ENCODE measurements around the gene PDZK1IP1.
"Not testable (repeated sequence)": the region's sequence is repeated elsewhere in the genome, so short reads cannot be mapped to it uniquely, and the experiment has no call there.

The PDZK1IP1 gene

DNA sequence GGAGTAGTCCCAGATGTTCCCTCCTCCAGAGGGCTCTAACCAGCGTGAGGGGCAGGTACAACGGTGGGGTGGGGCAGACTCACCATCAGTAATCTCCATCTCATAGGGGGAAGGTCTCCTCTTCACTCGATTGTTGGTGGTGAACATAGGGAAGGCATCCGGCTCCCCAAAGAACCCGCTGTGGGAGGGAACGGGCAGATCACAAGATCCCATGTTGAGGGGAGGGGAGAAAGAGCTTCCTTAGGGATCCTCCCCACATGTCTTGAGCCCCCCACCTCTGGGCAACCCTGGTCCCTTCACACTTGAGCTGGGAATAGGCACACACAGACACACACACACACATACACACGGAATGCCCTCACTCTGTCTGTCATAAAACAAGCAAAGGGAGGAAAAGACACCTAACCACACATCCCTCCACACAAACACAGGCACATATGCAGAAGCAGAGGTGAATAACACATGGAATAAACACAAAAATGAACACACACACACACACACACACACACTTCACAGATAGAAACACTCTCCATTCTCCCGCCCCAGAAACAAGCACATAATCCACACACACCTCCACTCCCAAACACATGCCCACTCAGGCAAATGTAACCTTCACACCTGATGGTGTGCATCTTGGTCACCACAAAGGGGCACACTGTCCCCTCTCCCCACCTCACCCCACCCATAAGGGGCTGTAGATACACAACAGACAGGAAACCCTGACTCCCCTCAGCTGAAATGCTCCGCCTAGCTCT lies 34.3 kb upstream of the PDZK1IP1 start:
- no peak for DNase-seq (ENCODE audit: low spot score)

DNA sequence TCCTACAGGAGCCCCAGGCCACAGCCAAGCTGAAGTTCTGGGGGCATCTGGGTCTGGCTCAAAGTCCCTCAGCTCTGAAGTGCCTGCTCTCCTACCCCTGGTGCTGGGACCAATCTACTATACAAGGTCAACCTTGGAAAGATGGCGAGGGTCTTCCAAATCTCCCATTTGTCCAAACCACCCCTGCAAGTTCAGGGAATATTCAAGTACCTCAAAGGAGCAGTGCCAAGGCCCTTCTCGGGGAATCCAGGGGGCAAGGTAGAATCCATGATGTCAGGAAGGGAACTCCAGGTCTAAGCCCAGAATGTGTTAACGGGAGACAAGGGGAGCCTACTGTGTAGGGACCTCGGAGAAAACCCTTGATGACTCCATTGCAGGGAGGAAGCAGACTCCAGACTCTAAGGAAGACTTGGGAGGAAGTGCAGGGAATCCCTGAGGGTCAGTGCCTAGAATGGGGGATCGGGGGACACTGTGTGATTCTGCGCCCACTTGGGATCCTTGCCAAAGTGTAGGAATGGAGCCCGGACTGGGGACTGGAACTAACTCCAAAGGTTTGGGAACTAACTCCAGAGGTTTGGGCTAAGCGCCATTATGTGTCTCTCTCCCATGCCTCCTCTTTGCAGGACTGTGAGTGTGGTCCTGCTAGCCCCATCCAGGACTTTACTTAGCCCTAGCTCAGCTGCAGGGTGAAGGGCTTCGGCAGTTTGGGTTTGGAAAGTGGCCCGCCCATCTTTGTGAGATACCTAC lies 33.5 kb upstream of the PDZK1IP1 start:
- no peak for DNase-seq (ENCODE audit: low spot score)

DNA sequence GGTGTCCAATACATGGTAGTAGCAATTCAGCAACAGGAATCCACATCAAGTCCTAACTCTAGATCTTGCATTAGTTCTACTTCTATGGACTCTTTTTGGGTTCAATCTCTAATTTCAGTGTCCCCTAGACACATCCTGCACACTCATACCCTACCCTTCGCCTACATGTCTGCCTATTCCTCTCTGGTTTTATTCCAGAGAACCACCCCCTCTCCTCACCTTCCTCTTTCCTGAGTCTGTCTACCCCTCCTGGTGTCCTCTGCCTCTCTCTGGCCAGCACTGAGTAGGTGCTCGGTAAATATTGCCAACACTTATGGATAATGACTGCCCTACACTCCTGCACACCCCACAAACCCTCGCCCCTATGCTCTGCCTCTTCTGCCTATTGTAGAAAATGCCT lies 32.6 kb upstream of the PDZK1IP1 start:
- DNase-seq (ENCODE audit: low spot score) = no peak

DNA sequence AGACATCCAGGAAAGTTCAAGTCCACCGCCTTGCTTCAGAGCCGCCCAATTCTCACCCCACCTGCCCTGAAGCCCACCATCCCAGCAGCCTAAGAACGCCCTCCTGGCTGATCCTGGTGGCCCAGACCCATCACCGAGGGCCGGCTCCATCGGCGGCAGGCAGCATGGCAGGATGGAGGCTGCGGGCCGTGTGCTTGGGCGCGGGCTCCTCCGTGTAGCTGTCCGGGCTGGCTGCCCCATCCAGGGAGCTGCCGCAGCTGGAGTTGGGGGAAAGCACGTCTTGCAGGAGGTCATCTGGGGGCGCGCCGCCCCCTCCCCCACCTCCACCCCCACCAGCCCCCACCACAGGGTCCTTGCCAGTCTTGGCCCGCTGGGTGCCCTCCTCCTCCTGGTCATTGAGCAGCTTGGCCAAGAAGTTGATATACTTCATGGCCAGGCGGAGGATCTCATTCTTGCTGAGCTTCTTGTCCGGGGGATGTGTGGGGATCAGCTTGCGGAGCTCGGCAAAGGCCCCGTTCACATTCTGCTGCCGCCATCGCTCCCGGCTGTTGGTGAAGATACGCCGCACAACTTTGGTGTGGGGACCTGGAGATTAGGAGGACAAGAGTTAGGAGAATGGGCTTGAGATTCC lies 29.9 kb upstream of the PDZK1IP1 start:
- DNase-seq (ENCODE audit: low spot score) = no peak

DNA sequence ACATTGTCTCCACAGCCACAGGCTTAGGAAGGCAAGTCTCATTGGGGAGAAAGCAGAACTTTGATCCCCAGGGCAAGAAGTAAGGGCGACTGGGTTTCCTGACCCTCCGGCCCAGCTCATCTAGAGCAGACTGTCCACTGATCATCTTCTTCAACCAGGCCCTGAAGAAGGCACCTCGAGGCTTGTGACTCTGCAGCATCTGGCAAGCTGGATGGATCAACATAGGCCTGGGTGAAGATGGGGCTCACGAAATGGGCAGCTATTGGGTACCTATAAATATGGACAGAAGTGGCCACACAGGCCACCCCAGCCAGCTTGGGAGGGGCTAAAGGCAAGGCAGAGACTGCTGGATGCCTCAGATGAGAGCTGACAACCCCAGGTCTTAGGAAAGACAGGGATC lies 29.2 kb upstream of the PDZK1IP1 start:
- DNase-seq (ENCODE audit: low spot score) = no peak

DNA sequence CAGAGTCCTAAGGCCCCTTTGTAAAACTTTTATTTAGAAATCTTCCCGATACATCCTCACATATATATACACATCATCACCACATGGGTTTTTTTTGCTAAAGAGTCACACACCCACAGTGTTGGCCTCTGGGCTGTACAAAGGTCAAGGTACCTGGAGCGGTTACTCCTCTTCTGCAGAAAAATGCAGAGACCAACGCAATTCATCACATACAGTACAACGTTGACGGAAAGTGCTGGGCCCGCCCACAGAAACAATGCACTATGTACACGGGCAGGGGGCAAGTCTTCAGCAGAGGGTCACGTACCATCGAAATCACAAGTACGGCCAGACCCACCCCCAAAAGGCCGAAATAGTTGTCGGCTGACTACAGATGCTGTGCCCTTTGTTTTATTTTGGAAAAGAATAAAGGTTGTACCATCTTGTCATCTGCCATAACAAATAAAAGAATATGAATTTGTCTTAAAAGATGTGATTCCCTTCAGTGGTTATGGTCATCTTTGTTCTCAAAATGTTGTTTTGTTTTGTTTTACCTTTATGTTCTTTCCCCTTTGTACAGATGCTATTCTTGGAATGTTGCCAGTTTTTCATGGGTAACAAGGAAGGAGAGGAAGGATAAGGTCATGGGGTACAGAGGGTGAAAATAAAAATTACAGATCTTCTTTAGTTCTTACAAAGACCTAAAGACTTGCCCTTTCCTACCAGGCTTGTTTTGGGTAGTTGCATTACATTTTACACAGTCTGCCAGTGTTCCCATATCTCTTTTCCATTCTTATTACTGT lies 26.6 kb upstream of the PDZK1IP1 start:
- no peak for DNase-seq (ENCODE audit: low spot score)

DNA sequence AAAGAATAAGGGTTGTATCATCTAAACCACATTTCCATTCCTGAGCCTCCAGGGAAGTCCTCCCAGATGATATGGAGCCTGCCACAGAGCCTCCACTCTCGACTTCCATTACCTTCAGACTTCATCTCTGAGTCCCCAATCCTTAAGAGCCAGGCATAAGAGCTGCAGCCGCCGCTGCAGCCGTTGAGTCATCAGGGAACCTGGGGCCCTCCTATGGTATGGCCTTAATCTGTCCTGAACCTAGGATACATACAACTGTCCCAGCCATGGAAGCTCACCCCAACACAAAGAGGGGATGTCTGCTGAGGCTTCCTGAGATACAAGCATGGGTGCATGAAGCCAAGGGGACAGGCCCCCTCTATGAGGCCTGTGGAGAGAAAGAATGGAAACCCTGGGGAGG lies 25.9 kb upstream of the PDZK1IP1 start:
- DNase-seq (ENCODE audit: low spot score) = no peak

DNA sequence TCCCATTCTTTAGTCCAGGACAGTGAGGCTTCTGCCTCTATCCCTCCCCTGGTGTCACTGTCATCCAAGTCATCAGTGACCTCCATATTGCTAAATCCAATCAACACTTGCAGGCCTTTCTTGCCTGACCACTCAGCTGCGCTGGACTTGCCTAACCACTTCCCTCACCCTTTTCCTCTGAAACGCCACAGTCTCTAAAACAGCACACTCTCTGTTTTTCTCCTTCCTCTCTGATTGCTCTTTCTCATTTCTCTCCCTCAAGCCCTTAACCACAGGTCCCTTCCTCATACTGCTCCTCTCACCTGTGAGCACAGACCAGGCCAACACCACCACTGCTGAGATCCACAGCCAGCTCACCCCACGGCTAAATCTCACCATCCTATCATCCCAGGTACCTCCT lies 24.7 kb upstream of the PDZK1IP1 start:
- no peak for DNase-seq (ENCODE audit: low spot score)

DNA sequence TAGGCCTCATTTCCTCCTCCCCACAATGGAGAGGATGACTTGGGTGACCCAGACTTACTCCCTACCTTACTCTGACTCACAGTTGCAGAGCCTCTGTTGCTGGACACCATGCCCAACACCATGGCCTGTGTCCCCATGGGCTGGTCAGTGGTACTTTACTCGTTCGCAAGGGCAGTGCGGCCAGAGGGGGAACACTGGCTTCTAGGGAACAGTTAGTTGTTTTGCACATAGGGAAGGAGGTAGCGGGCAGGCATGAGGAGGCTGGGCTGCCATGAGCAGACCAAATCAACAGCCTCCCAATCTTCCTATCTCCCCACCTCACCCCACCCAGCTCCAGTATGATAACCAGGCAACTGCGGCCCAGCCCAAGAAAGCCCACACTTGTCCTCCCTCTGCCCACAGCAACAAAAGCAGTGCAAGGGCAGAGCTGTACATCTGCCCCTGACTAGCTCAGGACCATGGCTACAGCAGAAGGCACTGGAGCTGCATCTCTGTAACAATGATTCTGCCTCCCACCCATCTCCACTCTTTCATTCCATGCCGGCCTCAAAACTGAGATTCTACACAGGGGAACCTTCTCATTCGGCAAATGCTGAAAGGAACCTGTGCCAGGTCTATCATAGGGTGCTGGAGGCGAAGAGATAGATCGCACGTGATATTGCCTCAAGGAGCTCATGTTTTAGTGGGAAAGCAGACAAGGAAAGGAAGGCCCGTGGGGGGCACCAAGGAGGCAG lies 23.6 kb upstream of the PDZK1IP1 start:
- DNase-seq (ENCODE audit: low spot score) = no peak

DNA sequence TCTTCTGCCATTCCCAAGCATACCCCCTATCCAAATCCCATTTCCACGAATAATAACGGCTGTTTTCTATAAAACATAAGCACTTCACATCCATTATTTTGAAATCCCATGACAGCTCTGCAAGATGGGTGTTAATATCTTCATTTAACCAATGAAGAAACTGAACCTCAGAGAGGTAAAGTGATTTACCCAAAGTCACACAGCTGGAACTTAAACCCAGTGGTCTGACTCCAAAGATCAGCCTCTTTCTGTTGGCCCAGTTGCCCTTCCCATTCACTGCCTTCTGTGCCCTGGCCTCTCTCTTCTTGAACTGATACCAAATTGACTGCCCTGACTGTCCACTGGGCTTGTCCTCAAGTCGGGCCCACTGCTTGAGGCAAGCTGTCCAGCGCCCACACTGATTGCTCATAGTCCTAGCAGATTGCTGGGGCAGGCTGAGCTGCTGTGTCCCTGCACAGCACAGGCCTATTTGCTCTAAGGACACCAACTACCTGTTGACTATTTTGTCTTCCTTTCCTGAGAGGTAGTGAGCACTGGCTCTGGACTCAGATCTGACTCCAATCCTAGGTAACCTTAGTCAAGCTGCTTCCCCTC lies 22.9 kb upstream of the PDZK1IP1 start:
- DNase-seq (ENCODE audit: low spot score) = no peak

DNA sequence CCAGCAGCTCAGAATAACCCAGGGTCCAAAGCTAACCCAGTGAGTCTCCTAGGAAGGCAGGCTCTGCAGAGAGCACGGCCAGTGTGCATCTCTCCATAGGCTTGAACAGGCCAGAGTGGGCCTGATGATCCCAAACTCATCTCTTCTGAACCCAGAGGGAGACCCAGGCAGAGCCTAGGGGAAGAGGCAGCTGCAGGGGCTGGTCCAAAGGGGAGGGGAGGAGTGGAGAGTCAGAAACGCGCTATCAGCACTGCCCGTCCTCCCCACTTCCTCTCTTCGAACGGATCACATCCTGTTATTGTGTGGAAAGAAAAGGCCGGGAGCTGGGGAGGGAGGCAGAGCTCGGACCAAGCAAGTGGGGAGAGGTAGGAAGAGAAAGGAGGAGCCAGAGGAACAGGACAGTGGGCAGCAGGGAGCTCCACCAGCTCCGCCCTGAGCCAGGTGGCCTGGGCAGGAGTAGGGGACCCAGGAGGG lies 22.0 kb upstream of the PDZK1IP1 start:
- DNase-seq (ENCODE audit: low spot score) = no peak

DNA sequence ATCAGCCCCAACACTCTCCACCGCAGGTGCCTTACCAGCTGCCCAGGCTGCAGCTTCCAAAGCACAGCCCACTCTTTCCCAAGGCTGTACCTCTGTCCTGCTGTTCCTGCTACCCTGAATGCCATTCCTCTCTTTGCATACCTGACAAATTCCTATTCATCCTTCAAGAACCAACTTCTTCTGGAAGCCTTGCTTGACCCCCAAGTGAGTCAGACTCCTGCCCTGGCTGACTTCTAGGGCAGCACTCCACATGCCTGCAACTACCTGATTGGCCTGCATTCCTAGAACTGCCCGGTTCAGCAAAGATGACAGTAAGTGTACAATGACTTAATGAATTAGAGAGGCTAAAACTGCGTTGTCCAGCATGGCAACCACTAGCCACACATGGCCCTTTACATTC lies 20.8 kb upstream of the PDZK1IP1 start:
- no peak for DNase-seq (ENCODE audit: low spot score)

DNA sequence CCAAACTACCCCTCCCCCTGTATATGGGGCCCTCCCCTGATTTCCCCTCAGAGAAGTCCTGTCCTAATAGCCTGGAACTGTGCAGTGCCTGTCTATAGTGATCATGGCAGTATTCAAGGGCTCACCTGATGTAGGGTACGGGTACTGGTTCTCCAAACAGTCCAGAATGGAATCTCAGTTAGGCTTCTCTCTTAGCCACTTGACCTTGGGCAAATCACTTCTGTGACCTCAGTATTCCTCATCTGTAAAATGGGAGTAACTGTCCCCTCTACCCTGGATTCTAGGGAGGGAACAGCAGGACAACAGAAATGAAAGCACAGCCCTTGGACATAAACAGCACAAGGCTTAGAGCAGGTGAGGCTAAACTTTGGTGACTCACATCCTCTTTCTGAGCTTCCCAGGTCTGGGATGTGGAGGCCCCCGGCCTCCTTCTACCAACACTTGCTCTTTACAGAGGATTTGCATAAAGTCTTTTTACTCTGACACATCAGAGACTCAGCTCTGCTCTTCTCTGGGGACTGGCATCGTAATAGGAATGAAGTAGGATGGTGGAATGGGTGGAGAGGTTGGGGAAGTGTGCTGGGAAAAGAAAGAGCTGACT lies 20.0 kb upstream of the PDZK1IP1 start:
- no peak for DNase-seq (ENCODE audit: low spot score)

DNA sequence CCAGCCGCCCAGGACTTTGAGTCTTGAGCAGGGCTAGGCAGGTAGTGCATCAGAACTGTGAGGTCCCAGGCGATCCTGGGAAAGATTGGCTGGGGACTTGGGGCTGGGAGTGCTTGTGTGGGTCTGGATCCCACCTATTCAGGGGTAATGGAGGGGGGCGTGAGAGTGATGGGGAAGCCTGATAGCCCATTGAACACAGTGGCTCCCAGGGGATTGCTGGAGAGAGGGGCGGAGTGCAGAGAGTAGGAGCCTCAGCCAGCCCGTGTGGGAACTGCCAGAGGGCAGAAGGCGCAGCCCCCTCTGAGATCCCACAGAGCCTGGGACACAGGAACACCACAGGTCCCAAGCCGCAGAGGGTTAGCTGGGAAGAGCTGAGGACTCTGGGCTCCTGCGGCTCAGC lies 19.3 kb upstream of the PDZK1IP1 start:
- no peak for DNase-seq (ENCODE audit: low spot score)

DNA sequence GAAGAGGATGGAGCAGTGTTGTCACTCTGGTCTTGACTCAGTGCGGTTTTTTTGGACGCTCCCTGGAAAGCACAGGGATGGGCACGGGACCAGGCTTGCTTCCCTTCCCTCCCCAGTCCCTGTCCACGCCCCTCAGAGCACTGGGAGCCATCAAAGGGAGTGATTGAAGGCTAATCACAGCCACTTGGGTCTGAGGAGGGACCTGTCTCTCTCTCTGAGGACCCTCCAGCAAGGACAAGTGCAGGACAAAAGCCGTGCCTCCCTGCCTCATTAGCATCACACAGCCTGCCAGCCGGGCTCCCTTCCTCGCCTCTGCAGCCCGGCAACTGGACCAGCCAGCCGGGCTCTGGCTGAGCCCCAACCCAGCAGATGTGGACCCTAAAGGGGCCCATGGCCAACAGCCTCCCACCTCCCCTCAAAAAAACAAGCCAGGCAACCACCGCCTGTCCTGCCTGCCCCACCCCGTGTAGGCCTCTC lies 18.6 kb upstream of the PDZK1IP1 start:
- DNase-seq (ENCODE audit: low spot score) = no peak

DNA sequence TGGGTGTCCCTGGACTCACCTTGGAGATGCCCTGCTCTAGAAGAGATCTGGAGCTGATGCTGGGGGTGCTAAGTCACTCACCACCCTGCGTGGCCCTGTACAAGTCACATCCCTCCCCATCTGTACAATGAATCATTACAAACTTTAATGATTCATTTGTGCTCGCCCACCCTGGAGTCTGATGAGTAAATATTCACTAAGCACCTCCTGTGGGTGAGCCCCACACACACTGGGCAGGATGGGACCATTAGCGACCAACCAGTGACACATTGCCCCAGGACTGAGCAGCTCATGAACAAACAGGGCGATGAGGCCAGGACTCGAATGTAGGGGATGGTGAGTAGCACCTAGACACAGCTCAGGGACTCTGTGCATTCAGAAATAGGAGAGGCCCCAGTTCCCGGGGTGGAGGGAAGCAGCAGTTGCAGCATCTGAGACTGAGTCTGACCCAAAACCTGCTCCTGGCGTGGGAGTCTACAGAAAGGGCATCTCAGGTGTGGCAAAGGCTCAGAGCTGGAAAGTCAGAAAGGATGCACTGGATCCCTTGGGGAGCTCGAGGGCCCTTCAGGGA lies 18.1 kb upstream of the PDZK1IP1 start:
- no peak for DNase-seq (ENCODE audit: low spot score)

DNA sequence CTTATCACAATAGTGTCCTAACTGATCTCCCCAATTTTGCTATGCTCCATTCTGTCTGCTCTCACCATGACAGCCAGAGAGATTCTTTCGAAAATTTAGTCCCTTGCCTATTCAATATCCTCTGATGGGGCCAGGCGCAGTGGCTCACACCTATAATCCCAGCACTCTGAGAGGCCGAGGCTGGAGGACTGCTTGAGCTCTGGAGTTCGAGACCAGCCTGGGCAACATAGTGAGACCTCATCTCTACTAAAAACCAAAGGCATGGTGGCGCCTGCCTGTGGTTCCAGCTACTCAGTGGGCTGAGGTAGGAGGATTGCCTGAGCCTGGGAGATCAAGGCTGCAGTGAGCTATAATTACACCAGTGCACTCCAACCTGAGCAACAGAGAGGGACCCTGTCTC lies 16.1 kb upstream of the PDZK1IP1 start:
- DNase-seq (ENCODE audit: low spot score) = no peak

DNA sequence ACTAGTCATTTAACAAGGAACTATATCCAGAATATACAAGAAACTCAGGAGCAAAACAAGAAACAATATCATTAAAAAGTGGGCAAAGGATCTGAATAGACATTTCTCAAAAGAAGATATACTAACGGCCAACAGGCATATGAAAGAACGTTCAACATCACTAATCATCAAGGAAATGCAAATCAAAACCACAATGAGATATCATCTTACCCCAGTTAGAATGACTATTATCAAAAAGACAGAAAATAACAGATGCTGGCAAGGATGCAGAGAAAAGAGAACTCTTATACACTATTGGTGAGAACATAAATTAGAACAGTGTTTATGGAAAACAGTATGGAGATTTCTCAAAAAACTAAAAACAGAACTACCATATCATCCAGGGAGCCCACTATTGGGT lies 13.7 kb upstream of the PDZK1IP1 start:
- DNase-seq (ENCODE audit: low spot score) = not testable (repeated sequence)

DNA sequence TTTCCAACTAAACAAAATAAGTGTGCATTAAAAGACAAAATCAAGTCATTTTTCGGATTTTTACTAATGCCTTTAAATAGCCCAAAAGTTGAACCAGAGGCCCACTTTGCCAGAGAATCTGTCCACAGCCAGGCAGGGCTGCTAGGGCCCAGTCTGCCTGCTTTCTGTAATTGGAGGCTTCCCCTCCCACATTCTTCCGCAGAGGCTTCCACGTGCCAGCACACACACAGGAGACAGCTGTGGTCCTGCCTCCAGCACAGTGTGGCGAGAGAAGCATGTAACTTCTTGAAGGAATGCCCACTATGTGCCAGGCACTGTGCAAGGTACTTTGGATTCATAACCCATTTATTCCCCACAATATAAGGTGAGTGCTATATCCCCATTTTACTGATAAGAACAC lies 11.3 kb upstream of the PDZK1IP1 start:
- DNase-seq (ENCODE audit: low spot score) = no peak

DNA sequence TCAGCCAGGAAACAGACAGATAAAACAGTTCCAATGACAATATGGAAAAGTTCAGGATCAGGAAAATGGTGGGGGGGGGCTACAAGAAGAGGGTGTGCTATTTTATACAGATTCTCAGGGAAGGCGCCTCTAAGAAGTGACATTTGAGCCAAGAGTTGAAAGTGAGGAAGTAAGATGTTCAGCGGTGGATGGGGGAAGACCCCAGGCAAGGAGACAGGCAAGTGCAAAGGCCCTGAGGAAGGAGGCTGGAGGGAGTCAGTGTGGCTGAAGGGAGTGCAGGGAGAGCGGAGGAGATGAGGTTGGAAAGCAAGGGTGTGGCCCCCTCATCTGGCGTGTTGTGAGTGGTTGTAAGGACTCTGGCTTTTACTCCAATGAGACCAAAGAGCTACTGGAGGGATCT lies 8.4 kb upstream of the PDZK1IP1 start:
- DNase-seq (ENCODE audit: low spot score) = no peak

Measured in left forelimb (tissue), 1 donor.